ENCODE results near the gene BICDL1.

The BICDL1 gene

GRCh38 chr12:120061575-120062214 is 72.7 kb downstream of the BICDL1 start:
- TF ChIP-seq, protein P1, sequence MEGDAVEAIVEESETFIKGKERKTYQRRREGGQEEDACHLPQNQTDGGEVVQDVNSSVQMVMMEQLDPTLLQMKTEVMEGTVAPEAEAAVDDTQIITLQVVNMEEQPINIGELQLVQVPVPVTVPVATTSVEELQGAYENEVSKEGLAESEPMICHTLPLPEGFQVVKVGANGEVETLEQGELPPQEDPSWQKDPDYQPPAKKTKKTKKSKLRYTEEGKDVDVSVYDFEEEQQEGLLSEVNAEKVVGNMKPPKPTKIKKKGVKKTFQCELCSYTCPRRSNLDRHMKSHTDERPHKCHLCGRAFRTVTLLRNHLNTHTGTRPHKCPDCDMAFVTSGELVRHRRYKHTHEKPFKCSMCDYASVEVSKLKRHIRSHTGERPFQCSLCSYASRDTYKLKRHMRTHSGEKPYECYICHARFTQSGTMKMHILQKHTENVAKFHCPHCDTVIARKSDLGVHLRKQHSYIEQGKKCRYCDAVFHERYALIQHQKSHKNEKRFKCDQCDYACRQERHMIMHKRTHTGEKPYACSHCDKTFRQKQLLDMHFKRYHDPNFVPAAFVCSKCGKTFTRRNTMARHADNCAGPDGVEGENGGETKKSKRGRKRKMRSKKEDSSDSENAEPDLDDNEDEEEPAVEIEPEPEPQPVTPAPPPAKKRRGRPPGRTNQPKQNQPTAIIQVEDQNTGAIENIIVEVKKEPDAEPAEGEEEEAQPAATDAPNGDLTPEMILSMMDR (IDR thresholded peaks at IDR 0.05), result no peak

DNA sequence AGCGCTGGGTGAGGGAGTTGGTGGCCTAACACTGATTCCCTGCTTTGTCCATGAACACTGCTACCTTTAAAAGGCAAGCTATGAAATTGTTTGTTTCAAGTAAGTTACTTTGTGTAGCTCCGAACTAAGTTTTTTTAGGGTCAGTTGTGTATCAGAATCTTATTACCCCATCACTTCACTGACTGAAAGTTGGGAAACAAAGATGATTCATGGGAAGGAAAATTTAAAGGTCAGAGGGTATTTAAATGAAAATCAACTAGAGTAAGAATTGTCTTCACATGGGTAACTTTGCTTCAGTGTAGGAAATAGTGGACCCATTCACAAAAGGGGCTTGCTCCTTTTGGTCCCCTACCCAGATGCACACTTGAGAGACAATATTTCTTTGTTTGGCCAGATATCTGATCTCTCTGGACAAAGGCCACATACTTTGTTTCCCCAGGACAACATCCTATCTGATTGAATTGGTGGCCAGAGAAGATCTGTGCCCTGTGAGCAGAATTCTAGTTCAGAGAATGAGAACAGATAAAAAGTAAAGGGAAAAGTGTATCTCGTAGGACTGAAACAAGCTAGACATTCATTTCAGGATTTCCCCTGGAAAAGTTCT is 74.0 kb downstream of the BICDL1 start:
- TF ChIP-seq, protein P1 (IDR thresholded peaks at IDR 0.05), result no peak

- TF ChIP-seq, protein P1 (IDR thresholded peaks at IDR 0.05), result no peak
Measured at GRCh38 chr12:120064054-120064940, 75.3 kb downstream of the BICDL1 start.

DNA sequence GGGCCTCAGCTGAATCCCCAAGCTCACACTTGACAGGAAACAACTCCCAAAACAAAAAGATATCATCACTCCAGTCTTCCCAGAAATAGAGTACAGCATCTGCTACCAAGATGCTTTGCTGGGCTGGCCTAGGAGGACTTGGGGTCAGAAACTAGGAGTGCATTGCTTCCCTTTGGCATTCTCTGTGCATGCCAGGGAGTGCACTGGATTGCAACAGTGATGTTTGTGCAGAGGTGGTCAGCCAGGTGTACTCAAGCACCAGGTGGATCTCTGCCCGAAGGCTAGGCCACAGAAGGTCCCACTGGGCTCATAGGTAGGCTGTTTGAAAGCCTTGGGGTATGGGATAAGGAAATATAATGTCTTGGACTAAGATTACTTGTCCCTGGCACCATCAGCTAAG is 76.4 kb downstream of the BICDL1 start:
- TF ChIP-seq, protein P1 (IDR thresholded peaks at IDR 0.05), result no peak

GRCh38 chr12:120066341-120066740 is 77.3 kb downstream of the BICDL1 start:
- TF ChIP-seq, protein P1 (IDR thresholded peaks at IDR 0.05), result no peak

DNA sequence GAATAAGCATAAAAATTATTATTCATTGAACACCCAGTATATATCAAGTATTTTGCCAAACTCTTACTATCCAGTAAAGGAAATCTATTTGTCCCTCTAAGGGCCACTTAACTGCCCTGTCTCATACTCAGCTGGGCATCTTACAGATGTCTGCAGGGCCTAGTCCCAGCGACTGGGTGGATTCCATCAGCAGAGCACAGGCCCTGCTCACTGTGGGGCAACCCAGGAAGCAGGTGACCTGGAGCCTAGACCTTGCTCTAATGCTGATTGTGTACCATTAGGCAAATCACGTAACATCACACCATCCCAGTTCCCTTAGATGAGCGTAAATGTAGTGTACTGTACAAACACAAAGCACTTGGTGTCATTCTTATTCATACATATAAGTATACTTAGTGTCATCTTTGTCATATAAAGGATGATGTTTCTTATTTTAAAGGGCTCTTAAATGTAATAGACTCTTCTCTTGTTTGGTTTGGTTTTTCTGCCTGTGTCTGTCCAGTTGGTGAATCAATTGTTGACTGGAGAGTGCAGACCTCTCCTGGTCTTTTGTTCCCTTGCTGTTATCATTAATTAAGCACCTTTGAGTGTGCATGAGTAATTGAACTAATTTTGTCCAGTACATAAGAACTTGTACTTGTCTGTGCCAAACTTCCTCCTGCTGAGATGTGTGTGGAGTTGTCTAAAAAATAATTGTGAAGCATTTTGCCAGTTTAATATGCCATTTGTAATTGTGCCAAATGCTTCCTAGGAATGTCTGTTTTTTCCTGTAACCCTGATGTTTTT is 78.2 kb downstream of the BICDL1 start:
- TF ChIP-seq, protein P1 (IDR thresholded peaks at IDR 0.05), result no peak

DNA sequence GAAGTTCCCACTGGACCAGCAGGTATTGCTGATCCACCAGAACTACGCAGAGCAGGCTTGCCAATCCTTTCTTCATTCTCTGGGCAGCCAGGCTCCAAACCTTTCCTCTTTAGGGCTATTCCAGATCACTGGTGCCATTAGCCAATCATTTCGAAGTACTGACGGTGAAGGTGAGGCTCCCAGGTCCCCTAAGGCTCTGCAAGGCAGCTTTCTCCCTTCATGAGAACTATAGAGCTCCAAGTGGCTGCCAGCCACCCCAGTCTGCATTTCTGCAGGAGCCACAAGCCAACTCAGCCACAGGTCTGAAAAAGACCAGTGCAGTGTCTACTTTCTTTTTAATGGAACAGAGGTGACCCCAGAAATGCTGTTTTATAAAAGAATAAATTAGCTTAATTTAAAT is 78.9 kb downstream of the BICDL1 start:
- TF ChIP-seq, protein P1 (IDR thresholded peaks at IDR 0.05), result no peak

All from LNCAP (cell line).